ENCODE measurements around the gene RNASEH1.

DNA sequence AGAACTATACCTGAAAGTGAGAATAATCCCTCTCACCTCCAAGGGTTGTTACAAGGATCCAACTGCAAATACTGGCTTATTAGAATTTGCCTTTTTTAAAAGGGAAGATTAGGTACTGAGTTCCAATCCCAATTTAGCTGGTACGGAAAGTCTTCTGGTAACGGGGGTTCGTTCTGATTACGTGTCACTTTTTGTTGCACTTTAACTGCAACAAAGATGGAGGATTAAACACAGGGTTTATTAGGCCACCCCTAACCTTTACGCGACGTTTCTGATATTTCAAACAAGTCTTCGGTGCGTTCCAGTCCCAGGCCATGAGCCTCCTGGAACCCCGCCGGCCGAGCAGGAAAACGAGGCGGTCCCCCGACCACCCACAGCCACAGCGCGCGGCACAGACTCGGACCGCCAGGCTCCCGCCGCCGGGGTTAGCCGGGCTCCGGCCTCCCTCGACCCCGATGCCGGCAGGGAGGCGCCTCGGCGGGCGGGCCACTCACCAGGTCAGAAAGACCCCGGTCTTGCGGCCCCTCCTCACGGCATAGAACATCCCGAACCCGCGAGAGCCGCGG, 411 bp downstream of the RNASEH1 start:
- TF ChIP-seq POLR2A (IDR thresholded peaks at IDR 0.05; ENCODE audit: low read depth, low read length) (no peak), RAD21 (IDR thresholded peaks at IDR 0.05; ENCODE audit: low read length) (no peak), MXI1 (IDR thresholded peaks at IDR 0.05; ENCODE audit: borderline replicate concordance, low read depth, low read length) (no peak)
- TF ChIP-seq, protein P1, sequence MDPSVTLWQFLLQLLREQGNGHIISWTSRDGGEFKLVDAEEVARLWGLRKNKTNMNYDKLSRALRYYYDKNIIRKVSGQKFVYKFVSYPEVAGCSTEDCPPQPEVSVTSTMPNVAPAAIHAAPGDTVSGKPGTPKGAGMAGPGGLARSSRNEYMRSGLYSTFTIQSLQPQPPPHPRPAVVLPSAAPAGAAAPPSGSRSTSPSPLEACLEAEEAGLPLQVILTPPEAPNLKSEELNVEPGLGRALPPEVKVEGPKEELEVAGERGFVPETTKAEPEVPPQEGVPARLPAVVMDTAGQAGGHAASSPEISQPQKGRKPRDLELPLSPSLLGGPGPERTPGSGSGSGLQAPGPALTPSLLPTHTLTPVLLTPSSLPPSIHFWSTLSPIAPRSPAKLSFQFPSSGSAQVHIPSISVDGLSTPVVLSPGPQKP (IDR thresholded peaks at IDR 0.05; ENCODE audit: borderline replicate concordance, low read depth, low read length), result no peak
- TF ChIP-seq, protein P2, sequence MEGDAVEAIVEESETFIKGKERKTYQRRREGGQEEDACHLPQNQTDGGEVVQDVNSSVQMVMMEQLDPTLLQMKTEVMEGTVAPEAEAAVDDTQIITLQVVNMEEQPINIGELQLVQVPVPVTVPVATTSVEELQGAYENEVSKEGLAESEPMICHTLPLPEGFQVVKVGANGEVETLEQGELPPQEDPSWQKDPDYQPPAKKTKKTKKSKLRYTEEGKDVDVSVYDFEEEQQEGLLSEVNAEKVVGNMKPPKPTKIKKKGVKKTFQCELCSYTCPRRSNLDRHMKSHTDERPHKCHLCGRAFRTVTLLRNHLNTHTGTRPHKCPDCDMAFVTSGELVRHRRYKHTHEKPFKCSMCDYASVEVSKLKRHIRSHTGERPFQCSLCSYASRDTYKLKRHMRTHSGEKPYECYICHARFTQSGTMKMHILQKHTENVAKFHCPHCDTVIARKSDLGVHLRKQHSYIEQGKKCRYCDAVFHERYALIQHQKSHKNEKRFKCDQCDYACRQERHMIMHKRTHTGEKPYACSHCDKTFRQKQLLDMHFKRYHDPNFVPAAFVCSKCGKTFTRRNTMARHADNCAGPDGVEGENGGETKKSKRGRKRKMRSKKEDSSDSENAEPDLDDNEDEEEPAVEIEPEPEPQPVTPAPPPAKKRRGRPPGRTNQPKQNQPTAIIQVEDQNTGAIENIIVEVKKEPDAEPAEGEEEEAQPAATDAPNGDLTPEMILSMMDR (conservative IDR thresholded peaks at IDR 0.05; ENCODE audit: low read depth, low read length), result no peak
